ENCODE results near the gene PLCB1. TPM values are rescaled to one million over a fixed set of nuclear protein-coding genes. Genes with fewer than 3 reads are reported as not detected.
A peak's percentile ranks its signal among the peaks of the same experiment; 100 is the strongest.

PLCB1 gene
- total RNA-seq, 1 experiment from 2014 or later = 14.9 TPM

- in situ Hi-C loops (cut with HindIII; ENCODE audit: low pct_unique_long_range_greater_than_20kb, low sequenced_read_pairs) = no loop called here
- DNase-seq (ENCODE audit: low read depth, low spot score) = no peak
These were observed 771.9 kb downstream of the PLCB1 start for GRCh38 chr20:8903655-8904605.

DNA sequence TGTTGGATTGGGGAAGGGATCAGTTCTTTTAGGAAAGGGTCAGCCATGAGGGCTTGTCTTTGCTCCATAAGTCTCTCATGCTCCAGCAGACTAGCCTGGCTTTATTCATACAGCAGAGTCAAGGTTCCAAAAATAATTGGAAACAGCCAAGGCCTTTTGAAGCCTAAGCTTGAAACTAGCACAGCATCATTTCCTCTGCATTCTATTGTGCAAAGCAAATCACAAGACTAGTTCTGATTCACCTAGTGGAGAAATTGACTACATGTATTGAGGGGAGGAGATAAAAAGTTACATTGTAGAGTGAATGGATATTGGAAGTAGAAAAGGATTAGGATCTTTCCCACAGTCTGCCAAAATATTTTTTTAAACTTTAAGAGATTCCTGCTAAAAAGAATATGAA is 777.5 kb downstream of the PLCB1 start:
- in situ Hi-C loops (cut with HindIII; ENCODE audit: low pct_unique_long_range_greater_than_20kb, low sequenced_read_pairs) = no loop called here

DNA sequence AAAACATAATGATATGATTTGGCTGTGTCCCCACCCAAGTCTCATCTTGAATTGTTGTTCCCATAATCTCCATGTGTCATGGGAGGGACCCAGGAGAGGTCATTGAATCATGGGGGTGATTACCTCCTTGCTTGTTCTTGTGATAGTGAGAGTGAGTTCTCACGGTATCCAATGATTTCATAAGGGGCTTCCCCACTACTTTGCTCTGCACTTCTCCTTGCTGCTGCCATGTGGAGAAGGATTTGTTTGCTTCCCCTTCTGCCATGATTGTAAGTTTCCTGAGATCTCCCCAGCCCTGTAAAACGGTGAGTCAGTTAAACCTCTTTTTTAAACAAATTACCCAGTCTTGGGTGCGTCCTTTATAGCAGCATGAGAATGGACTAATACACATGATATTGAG is 780.0 kb downstream of the PLCB1 start:
- in situ Hi-C loops (cut with HindIII; ENCODE audit: low pct_unique_long_range_greater_than_20kb, low sequenced_read_pairs) = no loop called here
- no peak for DNase-seq (ENCODE audit: low read depth, low spot score)

More for the DNA sequence above, 777.5 kb downstream of the PLCB1 start:
- DNase-seq (ENCODE audit: low read depth, low spot score) = peak; percentile 24

- DNase-seq (ENCODE audit: low read depth, low spot score) = no peak
- in situ Hi-C loops (cut with HindIII; ENCODE audit: low pct_unique_long_range_greater_than_20kb, low sequenced_read_pairs) = no loop called here
These were observed 780.7 kb downstream of the PLCB1 start for GRCh38 chr20:8912731-8913130.

GRCh38 chr20:8913456-8913855 is 781.4 kb downstream of the PLCB1 start:
- DNase-seq (ENCODE audit: low read depth, low spot score) = no peak
- in situ Hi-C loops (cut with HindIII; ENCODE audit: low pct_unique_long_range_greater_than_20kb, low sequenced_read_pairs) = no loop called here

DNA sequence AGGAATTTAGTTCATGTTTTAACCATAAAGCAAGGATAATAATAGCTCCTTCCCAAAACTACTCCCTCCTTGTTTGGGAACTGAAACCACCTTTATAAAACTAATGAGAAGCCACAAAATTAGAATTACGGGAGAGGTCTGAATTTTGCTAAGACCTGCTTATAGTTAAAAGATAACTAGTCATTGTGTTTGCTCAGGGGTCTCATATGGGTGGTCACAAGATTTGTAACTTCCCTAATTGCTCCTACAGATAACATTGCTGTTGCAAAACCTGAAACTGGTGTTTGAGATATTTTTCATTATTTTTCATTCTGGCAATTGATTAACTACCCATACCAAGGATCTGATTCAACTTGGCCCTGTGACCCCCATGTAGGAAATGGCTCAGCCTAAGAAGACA is 782.4 kb downstream of the PLCB1 start:
- in situ Hi-C loops (cut with HindIII; ENCODE audit: low pct_unique_long_range_greater_than_20kb, low sequenced_read_pairs) = no loop called here
- no peak for DNase-seq (ENCODE audit: low read depth, low spot score)

GRCh38 chr20:8917084-8917483 is 785.0 kb downstream of the PLCB1 start:
- DNase-seq (ENCODE audit: low read depth, low spot score) = no peak
- in situ Hi-C loops (cut with HindIII; ENCODE audit: low pct_unique_long_range_greater_than_20kb, low sequenced_read_pairs) = no loop called here

DNA sequence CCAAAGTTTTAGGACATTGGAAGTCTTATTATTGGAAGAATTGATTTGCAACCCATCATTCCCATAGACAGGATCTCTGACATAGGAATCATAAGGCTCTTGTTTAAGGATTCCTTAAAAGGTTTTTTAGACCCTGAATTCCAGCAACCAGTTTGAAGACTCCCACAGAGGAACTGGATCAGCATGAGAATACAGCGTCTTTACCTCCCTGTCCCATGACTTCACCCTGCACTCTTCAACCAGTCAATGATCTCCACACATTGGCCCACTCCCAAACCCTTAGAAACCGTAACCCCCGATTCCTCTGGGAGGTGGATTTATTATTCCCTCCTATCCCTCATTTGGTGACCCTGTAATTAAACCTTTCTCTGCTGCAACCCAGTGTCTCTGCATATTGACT is 786.1 kb downstream of the PLCB1 start:
- in situ Hi-C loops (cut with HindIII; ENCODE audit: low pct_unique_long_range_greater_than_20kb, low sequenced_read_pairs) = no loop called here
- no peak for DNase-seq (ENCODE audit: low read depth, low spot score)

- DNase-seq (ENCODE audit: low read depth, low spot score) = no peak
- in situ Hi-C loops (cut with HindIII; ENCODE audit: low pct_unique_long_range_greater_than_20kb, low sequenced_read_pairs) = no loop called here
These were observed 792.5 kb downstream of the PLCB1 start for GRCh38 chr20:8924539-8924938.

- in situ Hi-C loops (cut with HindIII; ENCODE audit: low pct_unique_long_range_greater_than_20kb, low sequenced_read_pairs) = no loop called here
- no peak for DNase-seq (ENCODE audit: low read depth, low spot score)
These were observed 798.7 kb downstream of the PLCB1 start for GRCh38 chr20:8930726-8931125.

- no peak for DNase-seq (ENCODE audit: low read depth, low spot score)
- in situ Hi-C loops (cut with HindIII; ENCODE audit: low pct_unique_long_range_greater_than_20kb, low sequenced_read_pairs) = no loop called here
These were observed 800.4 kb downstream of the PLCB1 start for GRCh38 chr20:8932192-8933165.

DNA sequence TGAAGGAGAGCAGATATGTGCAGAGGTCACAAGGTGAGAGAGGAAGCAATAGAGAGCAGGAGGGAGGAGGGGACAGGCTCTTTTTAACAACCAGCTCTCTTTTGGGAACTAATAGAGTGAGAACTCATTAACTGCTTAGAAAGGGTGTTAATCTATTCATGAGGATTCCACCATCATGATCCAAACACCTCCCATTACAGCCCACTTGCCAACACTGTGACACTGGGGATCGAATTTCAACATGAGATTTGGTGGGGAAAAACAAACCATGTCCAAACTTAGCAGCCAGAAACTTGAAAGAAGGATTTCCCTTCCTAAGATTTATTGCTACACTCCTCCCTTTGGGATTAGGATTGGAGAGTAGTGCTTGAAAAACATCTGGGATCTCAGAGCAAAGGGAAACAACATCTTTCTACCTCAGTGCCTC is 801.3 kb downstream of the PLCB1 start:
- no peak for DNase-seq (ENCODE audit: low read depth, low spot score)
- in situ Hi-C loops (cut with HindIII; ENCODE audit: low pct_unique_long_range_greater_than_20kb, low sequenced_read_pairs) = no loop called here

DNA sequence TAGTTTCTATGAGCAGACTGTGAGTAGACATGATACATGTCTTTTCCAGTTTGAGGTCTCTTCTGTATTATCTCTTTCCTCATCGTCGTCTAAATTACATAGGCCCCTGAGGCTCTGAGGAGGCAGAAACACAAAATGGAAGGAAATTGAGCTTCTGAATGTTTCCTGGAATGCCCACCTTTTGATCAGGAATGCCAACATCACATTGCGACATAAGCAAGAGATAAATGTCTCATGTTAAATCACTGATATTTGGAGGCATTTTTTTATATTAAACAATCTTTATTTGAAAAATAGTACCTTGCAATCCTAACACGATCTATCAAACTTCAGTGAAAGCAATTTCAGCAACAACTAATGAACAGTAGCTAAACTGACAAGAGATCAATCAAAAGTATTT is 802.3 kb downstream of the PLCB1 start:
- no peak for DNase-seq (ENCODE audit: low read depth, low spot score)
- in situ Hi-C loops (cut with HindIII; ENCODE audit: low pct_unique_long_range_greater_than_20kb, low sequenced_read_pairs) = no loop called here

Small RNA genes within 50 kb of the gene (small RNA-seq; reads per million reads assigned to genes)
- gene AL445567.1 (0 reads per million in 2 experiments), gene RNU105B (0 to 0.04 reads per million in 2 experiments)

Other genes starting within 250 kb of the PLCB1 start
- not detected in 2 replicates for gene HAO1, start 191.8 kb upstream of the PLCB1 start, total RNA-seq (2014; rRNA removed; shearing (Covaris generic))
- 28.9 and 29.8 TPM in 2 replicates for gene TMX4, start 112.5 kb upstream of the PLCB1 start, total RNA-seq (2014; rRNA removed; shearing (Covaris generic))